Activated CD4-positive, alpha-beta T cell treated with anti-CD3 and anti-CD28 coated beads for 24 hours (primary cell): ENCODE results near the gene PNPLA3.
A peak's percentile ranks its signal among the peaks of the same experiment; 100 is the strongest.

Source experiments
- DNase-seq, 2 donors: peaks; one replicate each; pipeline ENCODE4 v3.0.0-alpha.2; 2020; ENCODE audit warnings: low read depth in 2 of 2

Gene PNPLA3

GRCh38 chr22:43924877-43925276, 1.3 kb downstream of the PNPLA3 start:
- DNase-seq, result no peak

GRCh38 chr22:43925433-43926348, 2.1 kb downstream of the PNPLA3 start:
- no peak for DNase-seq

DNA sequence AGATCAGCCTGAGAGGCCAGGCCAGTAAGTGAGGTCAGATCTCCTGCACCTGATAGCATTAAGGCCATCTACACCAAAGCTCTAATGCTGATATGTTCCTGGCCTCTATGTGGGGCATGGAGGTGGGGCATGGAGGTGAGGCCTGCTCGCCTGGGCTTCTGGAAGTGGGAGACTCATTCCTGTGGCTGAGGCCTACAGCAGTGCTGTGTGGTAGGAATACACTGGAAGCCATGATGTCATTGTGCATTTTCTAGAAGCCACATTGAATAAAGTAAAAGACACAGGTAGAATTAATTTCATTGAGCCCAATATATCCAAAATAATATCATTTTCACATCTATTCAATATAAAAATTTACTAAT, 2.7 kb downstream of the PNPLA3 start:
- no peak for DNase-seq

DNA sequence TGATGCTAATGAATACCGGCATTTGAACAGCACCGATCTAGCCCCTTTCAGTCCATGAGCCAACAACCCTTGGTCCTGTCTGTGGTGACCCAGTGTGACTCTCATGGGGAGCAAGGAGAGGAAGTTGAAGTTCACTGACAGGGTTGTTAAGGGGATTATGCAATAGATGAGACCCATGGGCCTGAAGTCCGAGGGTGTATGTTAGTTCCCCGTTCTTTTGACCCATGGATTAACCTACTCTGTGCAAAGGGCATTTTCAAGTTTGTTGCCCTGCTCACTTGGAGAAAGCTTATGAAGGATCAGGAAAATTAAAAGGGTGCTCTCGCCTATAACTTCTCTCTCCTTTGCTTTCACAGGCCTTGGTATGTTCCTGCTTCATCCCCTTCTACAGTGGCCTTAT, 4.9 kb downstream of the PNPLA3 start:
- DNase-seq, result no peak

DNA sequence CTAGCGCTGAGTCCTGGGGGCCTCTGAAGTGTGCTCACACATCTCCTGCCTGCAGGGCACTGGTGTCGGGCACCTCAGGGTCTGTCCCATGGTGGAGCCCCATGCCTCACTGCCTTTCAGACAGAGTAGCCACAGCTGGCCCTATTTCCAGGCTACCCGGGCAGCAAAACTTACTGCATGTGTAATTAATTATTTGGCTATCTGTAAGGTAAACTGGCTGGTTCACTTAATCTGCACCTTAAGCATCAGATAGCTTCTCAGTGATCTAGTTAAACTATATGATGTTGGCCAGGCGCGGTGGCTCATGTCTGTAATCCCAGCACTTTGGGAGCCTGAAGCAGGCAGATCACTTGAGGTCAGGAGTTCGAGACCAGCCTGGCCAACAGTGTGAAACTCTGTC, 5.3 kb downstream of the PNPLA3 start:
- no peak for DNase-seq

DNA sequence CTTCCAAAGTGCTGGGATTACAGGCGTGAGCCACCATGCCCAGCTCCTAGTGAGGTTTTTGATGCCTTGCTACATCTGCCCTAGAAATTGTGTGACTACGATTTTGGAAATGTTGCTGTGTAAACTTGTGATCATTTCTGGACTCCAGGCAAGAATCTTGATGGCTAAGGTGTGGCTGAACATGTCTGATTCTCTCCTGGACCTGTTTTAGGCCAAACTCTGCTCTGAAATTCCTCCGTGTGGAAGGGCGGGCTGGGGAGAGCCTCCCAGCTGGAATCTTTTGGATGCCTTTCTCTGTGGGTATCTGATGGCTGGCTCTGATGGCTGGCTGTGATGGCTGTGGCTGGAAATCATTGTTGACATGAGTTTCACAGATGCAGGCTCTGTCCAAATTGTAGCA, 8.2 kb downstream of the PNPLA3 start:
- DNase-seq, result no peak

DNA sequence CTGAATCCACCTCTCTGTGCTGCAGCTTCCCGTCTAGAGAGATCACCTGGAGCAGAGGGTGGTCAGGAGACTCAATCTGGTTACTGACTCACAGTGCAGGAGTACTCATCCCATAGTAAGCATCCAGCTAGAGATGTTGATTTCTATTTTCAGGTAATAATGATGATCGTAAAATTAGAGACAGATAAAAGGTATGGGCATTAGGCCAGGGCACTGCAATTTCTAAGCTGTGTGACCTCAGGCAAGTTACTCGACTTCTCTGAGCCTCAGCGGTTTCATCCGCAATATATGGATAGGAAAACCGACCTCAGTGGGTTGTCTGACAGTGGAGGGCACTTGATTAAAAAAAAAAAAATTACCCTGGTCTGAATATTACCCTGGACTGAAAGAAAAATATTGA, 17.8 kb downstream of the PNPLA3 start:
- DNase-seq, result no peak

DNA sequence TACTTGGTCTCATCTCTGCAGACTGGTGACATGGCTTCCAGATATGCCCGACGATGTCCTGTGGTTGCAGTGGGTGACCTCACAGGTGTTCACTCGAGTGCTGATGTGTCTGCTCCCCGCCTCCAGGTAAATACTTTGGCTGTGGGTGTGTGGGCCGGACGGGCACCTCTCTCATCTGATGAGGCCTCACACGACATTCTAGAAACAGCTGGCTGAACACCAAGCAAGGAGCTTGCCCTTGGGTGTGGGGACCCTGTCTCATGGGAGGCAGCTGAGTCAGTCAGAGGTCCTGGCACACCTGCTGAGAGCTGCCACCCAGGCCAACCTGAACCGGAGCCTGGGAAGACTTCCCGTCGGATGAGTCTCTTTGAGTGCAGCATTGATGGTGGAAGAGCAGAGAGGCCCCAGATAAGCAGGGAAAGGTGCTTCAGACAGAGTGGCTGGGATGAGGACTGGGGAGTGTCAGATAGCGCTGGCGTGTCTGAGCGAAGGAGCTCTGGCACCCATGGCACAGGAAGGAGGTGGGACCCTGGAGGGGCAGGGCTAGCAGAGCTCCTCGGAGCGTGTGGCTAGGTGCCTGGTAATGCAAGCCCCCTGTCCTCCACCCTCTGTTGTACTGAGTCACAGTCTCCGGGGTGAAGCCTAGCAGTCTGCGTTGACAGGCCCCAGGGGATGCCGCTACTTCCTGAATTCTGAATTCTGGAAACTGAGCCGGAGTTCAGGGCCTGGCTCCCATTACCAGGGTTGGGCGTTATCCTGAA, 21.2 kb downstream of the PNPLA3 start:
- no peak for DNase-seq

GRCh38 chr22:43945632-43946383, 22.2 kb downstream of the PNPLA3 start:
- DNase-seq, result peak; percentile 60 to 69

DNA sequence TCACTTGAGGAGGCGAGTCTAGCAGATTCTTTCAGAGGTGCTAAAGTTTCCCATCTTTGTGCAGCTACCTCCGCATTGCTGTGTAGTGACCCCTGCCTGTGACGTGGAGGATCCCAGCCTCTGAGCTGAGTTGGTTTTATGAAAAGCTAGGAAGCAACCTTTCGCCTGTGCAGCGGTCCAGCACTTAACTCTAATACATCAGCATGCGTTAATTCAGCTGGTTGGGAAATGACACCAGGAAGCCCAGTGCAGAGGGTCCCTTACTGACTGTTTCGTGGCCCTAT, 22.7 kb downstream of the PNPLA3 start:
- DNase-seq, result no peak

GRCh38 chr22:43948836-43949406, 25.3 kb downstream of the PNPLA3 start:
- DNase-seq, result no peak

- DNase-seq, result no peak
These were observed 27.8 kb downstream of the PNPLA3 start for GRCh38 chr22:43951391-43951790.

- DNase-seq, result no peak
These were observed 28.4 kb downstream of the PNPLA3 start for GRCh38 chr22:43951966-43952365.

DNA sequence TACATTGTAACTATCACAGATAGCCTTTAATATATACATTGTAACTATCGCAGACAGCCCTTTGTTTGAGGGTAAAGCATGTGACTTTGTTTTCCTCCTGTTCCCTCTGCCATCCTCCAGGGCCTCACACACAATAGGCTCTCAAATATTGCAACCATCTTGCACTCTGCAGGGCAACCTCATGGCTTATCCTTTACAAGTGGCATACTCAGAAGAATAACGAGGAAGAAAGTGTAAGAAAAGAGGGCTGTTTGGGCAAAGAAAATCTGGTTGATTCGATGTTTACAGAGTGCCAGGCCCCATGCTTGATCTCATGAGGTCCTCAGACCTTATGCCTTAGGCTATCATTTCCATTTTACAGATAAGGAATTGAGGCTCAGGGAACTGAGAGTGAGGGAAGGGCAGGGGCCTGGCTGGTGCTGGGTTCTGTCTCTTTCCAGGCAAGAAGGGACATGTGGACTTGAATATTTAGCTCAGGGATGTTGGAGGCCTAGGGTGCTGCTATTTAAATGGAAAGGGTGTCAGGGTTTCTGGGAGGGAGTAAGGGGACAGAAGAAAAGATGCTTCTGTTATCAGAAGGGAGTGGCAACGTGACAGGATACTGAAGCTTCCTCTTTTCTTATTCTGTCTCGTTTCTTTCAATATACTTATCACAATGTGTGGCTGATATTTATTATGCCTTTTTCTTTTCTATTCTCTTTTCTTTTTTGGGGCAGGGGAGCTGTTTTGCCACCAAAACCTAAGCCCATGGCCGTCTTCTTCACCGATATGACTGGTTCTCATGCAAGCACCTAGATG, 30.6 kb downstream of the PNPLA3 start:
- no peak for DNase-seq

GRCh38 chr22:43955040-43955882, 31.7 kb downstream of the PNPLA3 start, which contains the start of gene SAMM50:
SAMM50 (plus strand) TSS chr22:43955442; CDS start chr22:43955578, 136 bp downstream.
- DNase-seq, result peak; percentile 77 to 85

DNA sequence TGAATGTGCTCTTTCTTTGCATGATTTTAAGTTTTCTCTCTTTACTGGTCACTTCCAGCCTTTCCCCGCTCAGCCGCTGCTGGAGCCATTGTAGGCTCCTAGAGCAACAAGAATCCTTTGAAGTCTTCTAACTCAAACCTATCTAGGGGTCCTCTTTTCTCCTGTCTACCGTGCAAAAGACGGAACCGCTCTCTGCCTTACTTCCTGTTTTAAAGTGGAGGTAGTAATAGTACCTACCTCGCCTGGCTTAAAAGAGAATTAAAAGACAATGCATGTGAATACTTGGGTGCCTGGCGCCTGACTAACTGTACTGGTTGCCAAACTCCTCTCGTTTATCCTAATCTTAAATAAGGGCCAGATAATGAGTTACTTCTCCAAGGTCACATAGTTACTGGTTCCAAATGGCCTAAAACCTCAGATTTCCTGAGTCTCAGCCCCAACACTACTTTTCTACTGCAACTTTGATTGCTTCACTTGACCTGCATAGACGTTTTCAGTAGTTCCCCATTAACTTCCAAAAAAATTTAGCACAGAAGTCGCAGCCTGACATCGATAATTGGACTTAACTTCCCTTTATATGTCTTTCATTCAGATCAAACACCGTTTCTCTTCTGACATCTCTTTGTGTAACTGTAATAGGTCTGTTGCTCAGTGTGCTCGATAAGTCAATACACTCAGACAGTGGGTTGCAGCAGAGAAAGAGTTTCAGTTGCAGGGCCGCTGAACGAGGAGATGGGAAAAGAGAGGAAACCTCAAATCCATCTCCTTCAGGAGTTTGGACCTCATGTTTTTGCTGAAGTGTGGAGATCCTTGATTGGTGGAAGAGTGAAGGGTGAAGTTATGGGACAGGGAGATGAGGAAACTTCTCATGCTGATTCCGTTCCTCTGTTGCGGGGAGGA, 32.5 kb downstream of the PNPLA3 start:
- DNase-seq, result no peak

DNA sequence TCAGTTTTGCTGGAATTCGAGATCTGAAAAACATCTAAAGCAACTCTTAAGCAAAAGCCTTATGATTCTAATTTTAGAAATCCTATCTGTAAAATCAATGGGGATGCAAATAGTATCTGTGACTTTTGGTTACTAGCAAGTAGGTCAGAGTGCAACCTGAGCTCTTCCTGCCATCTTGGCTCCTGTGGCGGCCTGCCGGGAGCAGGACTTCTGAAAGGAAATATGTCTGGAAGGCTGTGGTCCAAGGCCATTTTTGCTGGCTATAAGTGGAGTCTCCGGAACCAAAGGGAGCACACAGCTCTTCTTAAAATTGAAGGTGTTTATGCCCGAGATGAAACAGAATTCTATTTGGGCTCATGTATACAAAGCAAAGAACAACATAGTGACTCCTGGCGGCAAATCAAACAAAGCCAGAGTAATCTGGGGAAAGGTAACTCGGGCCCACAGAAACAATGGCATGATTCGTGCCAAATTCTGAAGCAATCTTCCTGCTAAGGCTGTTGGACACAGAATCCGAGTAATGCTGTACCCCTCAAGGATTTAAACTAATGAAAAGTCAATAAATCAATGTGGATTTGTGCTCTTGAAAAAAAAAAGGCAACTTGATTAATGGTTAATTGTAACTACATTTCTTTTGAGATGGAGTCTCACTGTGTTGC, 33.3 kb downstream of the PNPLA3 start:
- DNase-seq, result no peak

DNA sequence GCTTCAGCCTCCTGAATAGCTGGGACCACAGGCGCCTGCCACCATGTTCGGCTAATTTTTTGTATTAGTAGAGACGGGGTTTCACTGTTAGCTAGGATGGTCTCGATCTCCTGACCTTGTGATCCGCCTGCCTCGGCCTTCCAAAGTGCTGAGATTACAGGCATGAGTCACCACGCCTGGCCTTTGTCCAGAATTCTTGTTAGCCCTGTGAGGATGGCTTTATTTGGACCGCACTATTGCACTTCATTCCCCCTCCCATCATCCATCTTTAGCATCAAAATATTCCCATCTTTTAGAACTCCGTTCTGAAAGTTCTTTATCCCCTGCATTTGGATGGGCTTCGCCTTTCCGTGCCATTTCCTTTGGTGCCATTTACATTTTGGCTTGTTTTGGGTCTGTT, 34.3 kb downstream of the PNPLA3 start:
- no peak for DNase-seq
